HG03135 (cell line): Measurements from ENCODE around the gene CLCN6.

Experiments
- ATAC-seq: cut with Tn5 transposase; IDR thresholded peaks from one replicate; pipeline ENCODE4 v1.9.1; 2021; ENCODE audit warnings: mild to moderate bottlenecking, moderate library complexity; ENCODE audit not compliant: unreplicated experiment

The CLCN6 gene

DNA sequence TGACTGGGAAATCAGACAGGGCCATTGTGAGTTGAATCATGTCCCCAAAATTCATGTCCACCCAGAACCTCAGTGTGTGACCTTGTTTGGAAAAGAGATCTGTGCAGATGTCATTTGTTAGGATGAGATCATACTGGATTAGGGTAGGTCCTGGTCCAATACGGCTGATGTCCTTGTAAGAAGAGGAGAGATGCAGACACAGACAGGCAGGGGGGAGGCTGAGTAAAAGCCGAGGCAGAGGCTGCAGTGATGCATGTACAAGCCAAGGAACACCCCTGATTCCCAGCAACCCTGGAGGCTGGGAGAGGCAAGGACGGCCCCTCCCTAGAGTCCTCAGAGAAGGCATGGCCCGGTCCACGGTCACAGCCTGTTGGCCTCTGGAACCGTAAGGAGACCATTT lies 68.6 kb downstream of the CLCN6 start:
- no peak for ATAC-seq

DNA sequence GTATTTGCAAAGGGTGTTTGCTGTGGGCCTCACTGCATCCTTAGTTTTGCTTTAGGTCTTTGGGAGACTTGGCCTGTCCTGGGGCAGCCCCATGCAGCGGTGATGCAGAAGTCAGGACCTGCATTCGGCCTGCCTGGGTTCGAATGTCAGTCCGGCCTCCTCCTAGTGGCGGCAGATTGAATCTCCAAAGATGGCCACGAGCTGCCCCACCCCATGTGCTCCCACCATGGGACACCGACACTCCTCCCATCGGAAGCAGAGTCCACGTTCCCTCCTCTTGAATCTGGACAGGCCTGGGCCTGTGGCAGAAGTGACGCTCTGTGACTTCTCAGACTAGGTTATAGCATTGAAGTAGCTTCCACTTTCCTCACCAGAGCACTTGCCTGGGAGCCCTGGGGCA lies 69.1 kb downstream of the CLCN6 start:
- no peak for ATAC-seq

DNA sequence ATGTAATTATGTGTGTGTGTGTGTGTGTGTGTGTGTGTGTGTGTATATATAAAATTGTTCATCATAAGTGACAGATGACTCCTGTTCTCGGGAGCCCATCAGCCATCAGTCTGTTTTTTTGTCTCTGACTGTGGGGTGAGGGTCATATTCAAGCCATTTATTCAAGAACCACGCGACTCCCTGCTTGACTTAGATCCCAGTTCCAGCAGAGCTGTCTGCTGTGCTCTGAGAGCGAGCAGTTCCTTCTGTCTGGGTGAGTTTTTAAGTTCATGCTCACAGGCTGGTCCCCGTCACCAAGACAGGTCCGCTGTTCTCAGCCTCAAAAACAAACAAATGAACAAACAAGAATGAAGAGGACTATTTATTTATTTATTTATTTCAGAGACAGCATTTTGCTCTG lies 71.1 kb downstream of the CLCN6 start:
- no peak for ATAC-seq

DNA sequence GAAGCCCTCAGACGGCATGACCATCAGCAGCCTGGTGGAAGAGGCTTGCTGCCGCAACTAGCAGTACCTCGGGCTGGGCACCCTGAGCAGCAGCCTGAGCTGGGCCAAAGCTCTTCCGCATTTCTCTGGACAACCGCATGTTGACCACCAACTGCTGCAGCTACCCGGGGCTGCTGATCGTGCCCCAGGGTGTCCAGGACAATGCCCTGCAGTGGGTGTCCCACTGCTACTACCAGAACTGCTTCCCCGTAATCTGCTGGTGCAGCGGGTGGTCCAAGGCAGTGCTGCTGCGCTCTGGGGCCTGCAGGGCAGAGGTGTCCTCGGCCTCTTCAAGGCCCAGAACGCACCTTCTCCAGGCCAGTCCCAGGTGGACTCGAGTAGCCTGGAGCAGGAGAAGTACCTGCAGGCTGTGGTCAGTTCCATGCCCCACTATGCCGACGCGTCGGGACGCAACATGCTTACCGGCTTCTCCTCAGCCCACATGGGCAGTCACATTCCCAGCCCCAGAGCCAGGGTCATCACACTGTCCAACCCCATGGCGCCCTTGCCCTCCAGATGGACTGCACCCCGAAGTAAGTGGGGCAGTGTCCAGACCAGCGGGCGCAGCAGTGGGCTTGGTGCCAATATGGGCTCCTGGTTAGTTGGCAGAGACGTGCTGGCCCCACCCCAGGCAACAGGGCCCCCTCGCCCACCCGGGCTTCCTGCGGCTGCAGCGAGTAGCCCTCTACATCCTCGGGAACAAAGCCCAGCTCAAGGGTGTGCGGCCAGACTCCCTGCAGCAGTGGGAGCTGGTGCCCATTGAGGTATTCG lies 72.3 kb downstream of the CLCN6 start:
- ATAC-seq, result no peak

DNA sequence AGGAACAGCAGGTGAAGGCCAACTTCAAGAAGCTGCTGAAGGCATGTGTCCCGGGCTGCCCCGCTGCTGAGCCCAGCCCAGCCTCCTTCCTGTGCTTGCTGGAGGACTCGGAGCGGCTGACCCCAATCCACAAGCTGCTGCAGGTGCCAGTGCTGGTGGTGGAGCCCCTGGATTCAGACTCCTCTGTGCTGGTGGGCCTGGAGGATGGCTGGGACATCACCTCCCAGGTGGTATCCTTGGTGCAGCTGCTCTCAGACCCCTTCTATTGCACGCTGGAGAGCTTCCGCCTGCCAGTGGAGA lies 72.8 kb downstream of the CLCN6 start:
- ATAC-seq, result no peak

DNA sequence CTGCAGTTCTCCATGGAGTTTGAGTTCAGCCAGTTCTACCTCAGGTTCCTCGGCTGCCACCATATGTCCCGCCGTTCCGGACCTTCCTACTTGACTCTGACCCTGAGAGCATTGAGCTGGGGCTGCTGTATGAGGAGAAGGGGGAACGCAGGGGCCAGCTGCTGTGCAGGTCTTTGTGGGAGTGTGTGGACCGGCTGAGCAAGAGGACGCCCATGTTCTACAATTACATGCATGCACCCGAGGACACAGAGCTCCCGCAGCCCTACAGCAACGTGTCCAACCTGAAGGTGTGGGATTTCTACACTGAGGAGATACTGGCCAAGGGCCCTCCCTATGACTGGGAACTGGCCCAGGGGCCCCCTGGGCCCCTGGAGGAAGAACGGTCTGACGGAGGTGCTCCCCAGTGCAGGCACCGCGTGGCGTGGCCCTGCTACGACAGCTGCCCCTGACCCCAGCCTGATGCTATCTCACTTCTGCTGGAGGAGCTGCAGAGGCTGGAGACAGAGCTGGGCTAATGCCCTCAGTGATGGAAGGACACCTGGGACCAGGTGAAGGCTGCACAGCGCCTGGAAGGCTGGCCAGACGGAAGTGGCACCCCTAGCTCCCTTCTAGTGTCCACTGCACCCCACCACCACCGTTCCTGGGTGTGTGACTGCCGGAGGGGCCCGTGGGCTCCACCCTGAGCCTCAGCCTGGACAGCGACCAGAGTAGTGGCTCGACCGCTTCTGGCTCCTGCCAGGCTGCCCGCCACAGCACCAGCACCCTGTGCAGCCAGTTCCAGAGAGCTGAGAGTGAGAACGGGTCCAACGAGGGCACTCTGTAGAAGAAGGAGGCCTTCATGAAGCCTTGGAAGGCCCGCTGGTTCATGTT lies 73.6 kb downstream of the CLCN6 start:
- no peak for ATAC-seq

DNA sequence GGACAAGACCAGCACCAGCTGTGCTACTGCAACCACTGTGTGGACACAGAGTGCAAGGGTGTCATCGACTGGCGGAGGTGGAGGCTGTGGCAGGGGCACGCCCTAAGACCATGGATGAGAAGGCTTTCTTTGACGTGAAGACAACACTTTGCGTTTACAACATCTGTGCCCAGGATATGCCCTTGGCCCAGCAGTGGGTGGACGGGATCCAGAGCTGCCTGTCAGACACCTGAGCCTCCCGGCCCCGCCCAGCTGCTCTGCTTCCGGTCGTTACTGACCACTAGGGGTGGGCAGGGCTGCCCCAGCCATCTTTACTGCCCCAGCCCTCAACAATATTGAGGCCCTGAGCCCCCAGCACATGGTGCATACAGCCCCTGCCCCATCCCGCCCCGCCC lies 74.2 kb downstream of the CLCN6 start:
- ATAC-seq, result no peak

DNA sequence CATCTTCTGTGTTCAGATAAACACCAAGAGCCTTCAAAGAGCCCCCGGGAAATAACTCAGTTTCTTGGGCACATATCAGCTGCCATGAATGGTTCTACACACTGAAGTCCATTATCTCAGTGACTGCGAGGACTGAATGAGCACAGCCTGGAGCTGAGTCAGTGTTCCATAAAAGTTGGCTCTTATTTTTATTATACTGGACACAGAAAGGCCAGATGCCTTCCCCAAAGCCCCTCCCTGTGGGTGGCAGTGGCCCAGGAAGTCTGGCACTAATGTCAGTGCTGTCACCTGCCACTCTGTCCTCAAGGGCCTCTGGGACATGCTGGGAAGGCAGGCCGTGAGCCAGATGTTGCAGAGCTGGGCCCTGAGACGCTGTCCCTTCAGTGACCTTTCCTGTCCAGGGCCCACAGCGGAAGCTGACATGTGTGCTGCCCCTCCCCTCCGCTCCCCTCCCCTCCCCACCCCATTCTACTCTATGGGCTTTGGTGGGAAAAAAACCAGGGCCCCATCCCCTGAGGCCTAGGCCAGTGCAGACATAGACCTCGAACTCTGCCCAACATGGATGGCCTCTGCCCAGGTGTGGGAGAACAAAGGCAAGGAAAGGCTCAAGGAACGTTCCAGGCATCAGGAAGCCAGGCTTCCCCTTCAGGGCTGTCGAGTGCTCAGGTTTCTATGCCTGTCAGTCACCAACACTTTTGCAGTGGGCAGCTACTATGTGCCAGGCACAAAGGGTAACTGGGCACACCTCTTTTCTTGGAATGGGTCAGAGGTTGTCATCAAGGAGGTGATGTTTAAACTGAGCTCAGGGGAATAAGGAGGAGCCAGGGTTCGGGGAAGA lies 75.1 kb downstream of the CLCN6 start:
- no peak for ATAC-seq

DNA sequence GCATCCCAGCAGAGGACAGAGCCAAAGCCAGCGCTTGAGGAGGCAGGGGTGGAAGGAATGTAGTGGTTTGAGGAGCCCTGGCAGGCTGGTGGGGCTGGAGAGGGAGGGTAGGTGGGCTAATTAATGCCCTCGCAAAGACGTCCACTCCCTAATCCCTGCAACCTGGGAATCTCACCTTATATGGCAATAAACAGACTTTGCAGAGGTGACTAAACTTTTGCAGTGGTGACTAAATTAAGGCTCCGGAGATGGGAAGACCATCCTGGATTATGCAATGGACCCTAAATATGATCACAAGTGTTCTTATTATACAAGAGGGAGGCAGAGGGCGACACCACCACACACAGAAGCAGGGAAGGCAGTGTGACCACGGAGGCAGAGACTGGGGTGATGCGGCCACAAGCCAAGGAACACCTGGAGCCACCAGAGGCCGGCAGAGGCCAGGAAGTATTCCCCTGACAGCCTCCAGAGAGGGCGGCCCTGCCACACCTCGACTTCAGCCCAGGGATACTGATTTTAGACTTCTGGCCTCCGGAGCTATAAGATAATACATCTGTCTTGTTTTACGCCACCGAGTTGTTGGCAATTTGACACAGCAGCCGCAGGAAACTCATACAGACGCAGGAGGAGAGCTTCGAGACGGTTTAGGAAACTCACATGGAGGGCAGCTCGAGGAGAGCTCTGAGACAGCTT lies 75.9 kb downstream of the CLCN6 start:
- ATAC-seq, result no peak

DNA sequence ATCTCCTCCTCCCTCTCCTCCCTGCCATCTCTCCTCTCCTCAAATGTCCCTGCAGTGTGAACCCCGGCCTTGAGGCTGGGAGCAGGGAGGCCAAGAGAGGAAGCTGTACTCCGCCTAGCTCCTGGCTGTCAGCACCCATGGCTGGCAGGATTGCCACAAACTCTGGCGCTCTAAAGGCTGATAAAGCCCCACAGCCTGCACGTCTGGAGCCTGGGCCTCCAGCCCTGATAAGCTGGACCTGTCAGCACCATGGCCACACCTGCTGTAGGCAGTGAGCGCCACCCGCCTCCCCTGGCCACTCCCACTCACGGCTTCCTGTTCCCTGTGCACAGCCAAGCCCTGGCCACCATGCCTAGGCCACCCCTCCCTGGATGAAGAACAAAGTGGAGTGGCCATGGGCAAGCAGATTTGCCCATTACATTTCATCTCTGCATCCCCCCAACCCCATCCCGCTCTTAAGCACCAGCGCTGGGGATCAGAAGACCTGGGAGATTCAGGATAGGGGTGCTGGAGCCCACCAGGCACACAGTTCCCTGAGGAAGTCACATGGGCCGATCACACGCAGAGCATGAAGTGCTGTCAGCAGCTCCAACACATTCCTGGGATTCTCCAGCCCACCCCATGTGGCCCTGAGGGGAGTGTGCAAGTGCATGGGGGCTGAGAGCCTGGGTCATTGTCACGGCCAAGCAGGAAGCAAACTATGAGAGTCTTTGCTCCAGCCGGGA lies 77.0 kb downstream of the CLCN6 start:
- no peak for ATAC-seq

DNA sequence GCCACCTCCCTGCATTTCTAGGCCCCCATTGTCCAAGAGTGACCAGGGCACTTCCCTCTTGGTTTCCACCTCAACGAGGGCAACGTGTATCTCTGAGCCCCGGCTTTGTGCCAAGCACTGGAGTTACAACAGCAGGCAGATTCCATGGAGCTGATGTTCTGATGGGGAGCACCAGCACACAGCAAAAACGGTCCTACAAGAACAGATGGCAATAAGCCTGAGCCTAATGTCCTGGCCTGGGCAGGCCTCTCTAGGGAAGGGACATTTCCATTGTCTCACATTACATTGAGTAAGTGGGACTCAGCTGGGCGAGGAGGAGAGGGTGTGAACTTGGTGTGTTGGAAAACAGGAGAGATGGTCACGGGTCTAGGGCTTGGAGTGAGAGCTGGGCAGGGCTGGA lies 79.9 kb downstream of the CLCN6 start:
- no peak for ATAC-seq

DNA sequence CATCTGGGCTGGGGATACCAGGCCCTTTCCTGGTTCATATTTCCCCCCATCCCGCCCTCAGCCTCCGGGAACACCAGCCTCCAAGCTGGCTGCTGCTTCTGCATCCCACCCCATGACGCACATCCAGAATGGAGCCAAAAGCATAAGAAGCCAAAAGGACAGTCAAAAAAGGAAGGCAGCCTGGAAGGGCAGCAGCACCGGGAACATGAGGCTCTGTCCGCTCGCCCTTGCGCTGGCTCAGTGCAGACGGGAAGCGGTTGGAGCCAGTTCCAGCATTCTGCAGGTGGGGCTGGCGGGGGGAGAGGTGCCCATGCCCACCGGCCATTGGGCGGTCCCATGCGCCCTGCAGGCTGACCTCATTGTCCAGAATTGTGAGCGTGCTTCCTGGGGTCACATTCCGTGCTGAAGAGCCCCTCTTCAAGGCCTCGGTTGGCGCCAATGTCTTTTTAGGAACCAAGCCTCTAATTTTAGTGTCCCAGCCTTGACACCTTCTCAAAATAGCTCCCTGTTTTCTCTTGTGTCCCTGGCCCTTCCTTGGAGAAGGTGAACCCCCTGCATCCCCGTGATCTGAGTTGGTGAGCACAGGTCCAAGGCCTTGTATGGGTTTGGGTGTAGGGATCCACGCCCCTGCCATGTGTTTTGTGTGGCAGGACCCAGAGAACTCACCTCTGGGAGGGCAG lies 81.1 kb downstream of the CLCN6 start:
- no peak for ATAC-seq

DNA sequence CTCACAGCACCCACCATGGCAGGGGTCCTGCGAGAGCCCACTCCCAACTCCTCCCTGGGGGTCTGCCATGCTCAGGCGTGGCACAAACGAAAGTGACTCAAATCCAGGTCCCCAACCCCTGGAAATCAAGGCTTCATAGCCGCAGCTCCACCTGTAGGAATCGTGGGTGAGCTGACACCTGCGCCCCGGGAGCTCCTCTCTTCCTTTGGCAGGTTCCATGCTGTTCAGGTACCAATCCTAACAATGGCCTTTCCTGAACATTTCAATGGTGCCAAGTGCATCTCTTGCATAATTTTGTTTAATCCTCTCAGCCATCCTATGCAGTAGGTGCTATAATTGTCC lies 81.6 kb downstream of the CLCN6 start:
- no peak for ATAC-seq

DNA sequence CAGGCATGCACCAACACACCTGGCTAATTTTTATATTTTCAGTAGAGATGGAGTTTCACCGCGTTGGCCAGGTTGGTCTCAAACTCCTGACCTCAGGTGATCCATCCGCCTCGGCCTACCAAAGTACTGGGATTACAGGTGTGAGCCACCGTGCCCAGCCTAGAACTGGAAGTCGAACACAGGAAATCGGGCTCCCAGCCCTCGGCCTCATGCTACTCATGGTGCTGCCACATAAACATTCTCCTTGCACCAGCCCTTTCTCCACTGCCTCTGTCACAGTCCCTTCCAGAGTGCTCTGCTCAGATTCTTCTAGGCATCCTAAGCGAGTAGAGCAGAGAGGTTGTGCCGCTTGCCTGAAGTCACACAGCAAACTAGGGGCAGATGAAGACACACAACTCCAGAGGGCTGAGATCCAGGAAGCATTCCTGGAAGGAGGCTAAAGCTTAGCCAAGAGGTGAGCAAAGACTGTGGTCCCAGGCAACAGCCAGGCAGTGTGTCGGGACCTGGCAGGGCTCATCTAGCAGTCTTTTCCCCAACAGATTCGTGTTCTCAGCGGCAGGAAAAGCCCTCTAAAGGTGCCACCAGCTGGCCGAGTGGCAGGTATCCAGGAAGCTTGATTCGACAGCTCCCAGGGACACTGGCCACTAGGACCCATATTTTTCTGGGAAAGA lies 82.3 kb downstream of the CLCN6 start:
- ATAC-seq, result no peak

DNA sequence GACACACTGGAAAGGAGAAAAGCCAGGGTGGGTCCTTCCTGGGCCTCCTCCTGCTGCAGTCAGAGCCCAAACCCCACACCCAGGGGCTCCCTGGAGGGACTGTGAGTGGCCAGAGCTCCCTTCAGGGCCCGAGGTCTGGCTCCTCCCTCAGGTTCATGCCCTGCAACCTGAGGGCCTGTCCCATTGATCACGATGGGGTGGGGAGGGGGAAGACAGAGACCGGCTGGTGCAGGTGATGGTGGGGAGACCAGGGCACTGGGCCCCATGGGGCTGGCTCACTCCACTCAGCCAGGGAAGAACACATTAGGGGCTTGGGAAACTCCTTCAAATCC lies 82.9 kb downstream of the CLCN6 start:
- ATAC-seq, result no peak

DNA sequence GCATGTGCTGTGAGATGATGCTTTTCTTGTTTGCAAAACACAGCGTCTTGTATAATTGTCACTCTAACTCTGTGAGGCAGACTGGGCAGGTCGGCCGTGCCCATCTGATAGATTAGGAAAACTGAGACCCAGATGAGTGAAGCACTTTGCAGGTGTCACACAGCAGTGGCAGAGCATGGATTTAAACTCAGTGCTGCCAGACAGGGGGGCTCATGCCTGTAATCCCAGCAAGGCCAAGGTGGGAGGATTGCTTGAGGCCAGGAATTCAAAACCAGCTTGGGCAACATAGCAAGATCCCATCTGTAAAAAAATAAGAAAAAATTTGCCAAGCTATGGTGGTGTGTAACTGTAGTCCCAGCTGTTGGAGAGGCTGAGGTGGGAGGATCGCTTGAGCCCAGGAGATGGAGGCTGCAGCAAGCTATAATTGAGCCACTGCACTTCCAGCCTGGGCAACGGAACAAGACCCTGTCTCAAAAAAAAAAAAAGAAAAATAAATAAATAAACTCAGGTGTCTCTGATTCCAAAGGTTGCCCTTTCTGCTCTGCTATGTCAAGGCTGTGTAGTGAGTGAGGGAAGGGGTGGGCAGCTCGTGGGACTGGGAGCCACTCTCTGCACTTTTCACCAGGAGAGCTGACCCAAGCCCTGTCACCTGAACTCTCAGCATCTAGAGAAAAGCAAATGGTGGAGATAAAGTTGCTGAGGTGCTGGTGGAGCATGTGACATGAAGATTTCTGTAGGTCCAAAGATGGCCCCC lies 85.6 kb downstream of the CLCN6 start:
- ATAC-seq, result no peak
